Measurements from ENCODE around the gene PAK1.

DNA sequence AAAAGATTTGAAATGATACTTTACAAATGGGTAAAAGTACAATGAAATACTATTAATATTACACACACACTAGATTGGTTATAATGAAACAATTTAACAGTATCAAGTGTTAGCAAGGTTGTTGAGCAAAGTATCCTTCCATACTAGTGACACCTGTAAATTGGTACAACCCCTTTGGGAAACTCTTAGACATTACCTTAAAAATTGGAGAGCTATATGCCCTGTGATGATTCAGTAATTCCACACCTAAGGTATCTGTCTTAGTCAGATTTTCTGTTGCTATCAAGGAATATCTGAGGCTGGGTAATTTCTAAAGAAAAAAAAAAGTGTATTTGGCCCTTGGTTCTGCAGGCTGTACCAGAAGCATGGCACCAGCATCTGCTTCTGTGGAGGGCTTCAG, 165.1 kb downstream of the PAK1 start:
- TF ChIP-seq POLR2AphosphoS5 (IDR thresholded peaks at IDR 0.05; ENCODE audit: low read depth, low read length) (no peak), POLR2A (IDR thresholded peaks at IDR 0.05; ENCODE audit: low read depth, low read length) (no peak)
